NCI-H2171 (cell line): ENCODE data around the gene SPOCK2.

Experiments used
- DNase-seq: peaks from one replicate; lab custom pipeline; 2025; lab: John Stamatoyannopoulos, UW

SPOCK2 gene

DNA sequence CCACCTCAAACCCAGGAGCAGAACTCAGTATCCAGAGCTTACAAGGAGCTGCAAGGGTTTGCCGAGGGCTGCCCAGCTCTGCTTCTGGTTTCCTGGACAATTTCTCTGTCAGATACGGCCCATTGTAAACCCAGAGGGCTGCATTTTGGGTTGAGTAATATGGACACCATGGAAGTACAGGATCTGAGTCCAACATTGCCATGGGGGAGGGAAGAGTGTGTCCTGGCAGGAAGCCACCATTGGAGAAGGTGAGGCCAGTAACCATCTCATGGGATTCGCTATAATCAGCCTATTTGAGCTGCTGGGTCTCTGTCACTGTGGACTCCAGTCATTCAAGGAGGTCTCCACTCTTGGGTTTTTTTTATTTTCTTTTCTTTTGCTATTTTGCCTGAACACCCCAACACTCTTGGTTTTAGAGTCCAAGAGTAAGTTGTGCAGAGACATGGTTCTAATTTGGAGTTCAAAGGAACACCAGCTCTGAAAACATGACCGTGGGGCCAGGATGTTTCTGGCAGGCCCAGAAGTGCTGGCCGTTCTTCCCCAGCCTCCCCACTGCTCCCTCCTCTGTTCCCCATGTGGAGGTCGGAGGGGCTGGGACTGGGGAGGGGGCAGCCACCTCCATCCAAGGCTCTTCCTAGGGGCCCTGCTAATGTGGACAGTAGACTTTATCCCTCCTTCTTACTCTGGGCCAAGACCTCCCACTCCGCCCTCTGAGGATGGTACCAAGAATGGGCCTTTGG lies 77.9 kb downstream of the SPOCK2 start:
- no peak for DNase-seq

DNA sequence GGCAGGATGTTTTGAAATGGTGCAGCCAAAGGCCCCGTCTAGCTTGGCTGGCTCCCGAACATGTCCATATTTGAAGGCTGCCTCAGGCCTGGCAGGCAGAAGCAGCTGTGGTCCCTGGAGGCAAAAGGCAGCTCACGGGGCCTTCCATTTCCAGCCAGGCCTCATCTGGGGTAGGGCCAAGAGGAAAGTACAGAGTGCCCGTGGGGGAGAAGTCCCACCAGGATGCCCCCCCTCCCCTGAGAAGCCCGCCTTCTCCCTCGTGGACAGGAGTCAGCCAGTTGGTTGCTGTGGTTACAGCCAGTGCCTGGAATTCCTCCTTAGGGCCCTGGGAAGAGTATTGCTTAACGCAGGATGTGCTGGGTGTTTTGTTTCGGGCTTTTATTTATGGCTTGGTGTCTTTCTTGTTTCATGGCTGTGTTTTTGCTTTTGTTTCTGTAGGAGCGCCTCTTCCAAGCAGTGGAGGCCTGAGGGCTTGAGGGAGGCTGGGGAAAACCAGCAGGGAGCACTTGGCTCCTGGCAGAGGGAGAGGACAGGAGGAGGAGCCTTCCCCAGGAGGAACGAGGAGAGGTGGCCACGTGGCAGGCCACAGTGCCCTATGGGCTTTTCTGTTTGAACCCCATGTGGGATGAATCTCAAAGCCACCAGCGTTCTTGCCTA lies 78.8 kb downstream of the SPOCK2 start:
- DNase-seq: no peak

DNA sequence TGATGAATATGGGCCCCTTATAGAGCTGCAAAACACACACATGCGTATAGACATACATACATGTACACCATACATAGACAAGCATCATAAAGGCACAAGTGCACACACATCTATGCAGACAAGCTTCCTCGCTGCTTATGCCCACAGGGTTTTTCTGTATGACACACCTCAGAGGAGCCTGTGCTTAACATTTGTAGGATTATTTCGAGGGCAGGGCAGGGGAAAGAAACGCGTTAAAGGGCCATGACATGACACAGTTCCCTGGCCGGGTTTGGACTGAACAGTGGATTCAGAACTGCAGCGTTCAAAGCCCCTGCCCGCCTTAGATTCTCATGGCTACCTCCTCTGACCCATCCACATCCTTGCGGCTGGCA lies 79.3 kb downstream of the SPOCK2 start:
- no peak for DNase-seq
